ENCODE results near the gene PSMD1. TPM values are rescaled to one million over a fixed set of nuclear protein-coding genes. Genes with fewer than 3 reads are reported as not detected.

PSMD1 gene
- total RNA-seq, 3 donors from 2014 or later, result 227 to 261 (median 251) TPM

DNA sequence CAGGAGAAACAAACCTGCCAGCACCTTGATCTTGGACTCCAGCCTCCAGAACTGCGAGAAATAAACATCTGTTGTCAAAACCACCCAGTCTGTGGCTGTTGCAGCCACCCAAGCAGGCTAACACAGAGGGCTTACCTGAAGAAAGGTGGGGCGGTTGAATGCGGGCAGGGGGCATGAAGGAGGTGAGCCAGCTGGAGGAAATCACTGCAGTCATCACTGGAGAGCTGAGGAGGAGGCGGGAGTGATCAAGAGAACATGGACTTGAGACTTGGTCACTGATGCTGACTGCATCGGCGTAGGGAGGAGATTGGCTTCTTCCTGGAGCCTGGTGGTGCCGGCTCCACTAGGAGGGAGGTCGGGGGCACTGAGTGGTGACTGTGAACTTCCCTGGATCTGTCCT is 127.2 kb downstream of the PSMD1 start:
- Mint-ChIP-seq H3K4me3 (no peak overlapping the region), H3K4me1 (ENCODE audit: low read depth) (peaks cover 10% of the 10 kb centered on the region), H3K36me3 (ENCODE audit: insufficient read depth) (no peaks in the 10 kb centered on the region), H3K9me3 (no peaks in the 10 kb centered on the region), H3K27me3 (ENCODE audit: low read depth) (no peaks in the 10 kb centered on the region)
- ATAC-seq (no peak), DNase-seq (no peak)

DNA sequence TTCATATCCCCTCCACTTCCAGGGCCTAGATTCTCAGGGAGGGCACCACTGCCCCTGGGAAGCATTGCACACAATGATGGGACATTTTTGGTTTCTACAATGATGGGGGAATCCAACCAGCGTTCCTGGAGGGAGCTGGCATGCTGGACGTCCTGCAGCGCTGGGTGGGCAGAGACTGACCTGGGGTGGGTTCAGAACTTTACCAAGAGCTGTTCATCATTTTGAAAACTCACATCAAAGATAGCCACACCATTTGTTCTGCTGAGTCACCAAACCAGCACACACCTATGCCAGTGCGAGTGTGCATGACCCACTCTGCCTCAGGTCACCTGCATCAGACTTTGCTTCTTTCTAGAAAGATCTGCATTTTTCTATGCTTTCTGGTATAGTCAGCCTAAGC is 127.7 kb downstream of the PSMD1 start:
- peaks cover 8% of the 10 kb centered on the region for H3K4me1 Mint-ChIP-seq (ENCODE audit: low read depth)
- no peaks in the 10 kb centered on the region for H3K9me3 Mint-ChIP-seq
- no peak overlapping the region for H3K4me3 Mint-ChIP-seq
- H3K36me3 Mint-ChIP-seq (ENCODE audit: insufficient read depth), result no peaks in the 10 kb centered on the region
- ATAC-seq (no peak), DNase-seq (no peak)
- H3K27me3 Mint-ChIP-seq (ENCODE audit: low read depth), result peaks cover 4% of the 10 kb centered on the region

GRCh38 chr2:231185050-231185725 is 128.5 kb downstream of the PSMD1 start:
- no peak overlapping the region for H3K4me3 Mint-ChIP-seq
- ATAC-seq (no peak), DNase-seq (no peak)
- peaks cover 11% of the 10 kb centered on the region for H3K27me3 Mint-ChIP-seq (ENCODE audit: low read depth)
- no peaks in the 10 kb centered on the region for H3K36me3 Mint-ChIP-seq (ENCODE audit: insufficient read depth)
- no peaks in the 10 kb centered on the region for H3K9me3 Mint-ChIP-seq
- H3K4me1 Mint-ChIP-seq (ENCODE audit: low read depth), result peaks cover 2% of the 10 kb centered on the region

DNA sequence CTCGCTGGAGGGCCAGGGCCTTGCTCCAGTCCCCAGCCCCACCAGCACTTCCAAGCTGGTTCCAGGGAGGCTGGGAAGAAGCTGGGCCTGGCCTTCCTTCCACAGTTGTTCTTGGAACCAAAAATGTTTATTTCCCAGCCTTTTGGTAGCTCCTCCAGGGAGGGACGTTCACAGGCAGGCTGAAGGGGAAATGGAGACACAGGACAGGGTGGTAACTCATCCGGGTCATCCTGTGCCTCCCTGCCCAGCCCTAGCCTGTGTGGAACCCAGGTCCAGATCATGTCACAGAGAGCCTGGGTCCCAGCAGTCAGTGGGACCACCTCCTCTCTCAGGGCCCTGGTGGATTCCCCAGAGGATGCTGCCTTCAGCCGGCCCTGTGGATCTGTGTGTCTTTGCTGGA is 129.2 kb downstream of the PSMD1 start:
- Mint-ChIP-seq H3K36me3 (ENCODE audit: insufficient read depth) (no peaks in the 10 kb centered on the region), H3K27me3 (ENCODE audit: low read depth) (peaks cover 13% of the 10 kb centered on the region), H3K9me3 (no peaks in the 10 kb centered on the region), H3K4me3 (no peak overlapping the region), H3K4me1 (ENCODE audit: low read depth) (no peaks in the 10 kb centered on the region)
- DNase-seq (no peak), ATAC-seq (no peak)

GRCh38 chr2:231186325-231186724 is 129.7 kb downstream of the PSMD1 start:
- Mint-ChIP-seq H3K4me1 (ENCODE audit: low read depth) (no peaks in the 10 kb centered on the region), H3K36me3 (ENCODE audit: insufficient read depth) (no peaks in the 10 kb centered on the region), H3K27me3 (ENCODE audit: low read depth) (peaks cover 14% of the 10 kb centered on the region), H3K9me3 (no peaks in the 10 kb centered on the region), H3K4me3 (no peak overlapping the region)
- ATAC-seq (no peak), DNase-seq (no peak)

DNA sequence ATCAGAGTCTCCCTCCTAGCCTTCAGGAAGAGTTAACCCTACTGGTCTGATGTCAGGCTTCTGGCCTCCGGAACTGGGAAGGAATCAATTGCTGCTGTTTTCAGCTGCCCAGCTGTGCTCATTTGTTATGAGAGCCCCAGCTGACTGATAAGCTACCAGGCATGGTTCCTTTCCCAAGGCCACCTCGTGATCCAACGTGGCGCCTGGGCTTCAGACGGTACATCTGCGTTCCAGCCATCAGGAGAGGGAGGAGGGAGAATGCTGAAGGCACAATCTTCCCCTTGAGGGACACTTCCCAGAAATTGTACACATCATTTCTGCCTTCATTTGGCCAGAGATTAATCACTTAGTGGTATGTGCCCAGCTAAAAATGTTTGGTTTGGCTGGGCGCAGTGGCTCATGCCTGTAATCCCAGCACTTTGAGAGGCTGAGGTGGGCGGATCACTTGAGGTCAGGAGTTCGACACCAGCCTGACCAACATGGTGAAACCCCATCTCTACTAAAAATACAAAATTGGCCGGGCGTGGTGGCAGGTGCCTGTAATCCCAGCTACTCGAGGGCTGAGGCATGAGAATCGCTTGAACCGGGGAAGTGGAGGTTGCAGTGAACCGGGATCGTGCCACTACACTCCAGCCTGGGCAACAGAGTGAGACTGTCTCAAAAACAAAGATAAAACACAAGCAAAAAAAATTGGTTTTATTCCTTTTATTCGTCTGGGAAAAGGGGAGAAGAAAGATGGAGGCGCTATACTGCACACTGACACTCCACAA is 131.3 kb downstream of the PSMD1 start:
- Mint-ChIP-seq H3K4me3 (no peak overlapping the region), H3K27me3 (ENCODE audit: low read depth) (peaks cover 27% of the 10 kb centered on the region), H3K36me3 (ENCODE audit: insufficient read depth) (no peaks in the 10 kb centered on the region), H3K4me1 (ENCODE audit: low read depth) (no peaks in the 10 kb centered on the region), H3K9me3 (no peaks in the 10 kb centered on the region)
- ATAC-seq (no peak), DNase-seq (no peak)

DNA sequence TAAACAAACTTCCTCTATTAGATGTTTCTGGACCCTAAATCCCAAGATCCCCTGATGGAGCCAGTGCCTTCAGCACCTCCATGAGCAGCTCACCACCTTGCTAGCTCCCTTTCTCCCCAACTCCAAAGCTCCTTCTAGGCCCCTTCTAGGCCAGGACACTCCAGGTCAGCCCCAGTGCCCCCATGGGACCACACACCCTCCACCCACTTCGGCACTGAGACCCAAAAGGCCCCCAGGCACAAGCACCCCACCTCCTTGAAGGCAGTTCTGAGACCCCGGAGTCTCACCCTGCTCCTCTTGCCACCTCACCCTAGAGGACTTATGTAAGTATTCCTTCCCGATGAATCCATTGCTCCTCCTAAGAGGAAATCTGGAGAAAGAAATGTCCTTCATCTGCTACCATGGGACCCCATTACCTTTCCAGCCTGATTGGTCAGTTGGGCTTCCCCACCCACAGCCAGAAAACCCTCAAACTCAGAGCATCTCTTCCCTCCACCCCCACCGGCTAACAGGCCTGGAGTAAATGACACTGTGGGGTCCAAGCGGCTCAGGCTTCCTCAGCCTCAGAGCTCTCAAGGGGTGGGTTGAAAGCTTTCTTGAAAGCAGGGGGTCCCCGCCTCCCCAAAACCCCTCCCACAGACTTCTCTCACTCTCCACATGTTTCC is 132.0 kb downstream of the PSMD1 start:
- no peaks in the 10 kb centered on the region for H3K9me3 Mint-ChIP-seq
- H3K4me1 Mint-ChIP-seq (ENCODE audit: low read depth), result no peaks in the 10 kb centered on the region
- no peak for ATAC-seq
- no peak overlapping the region for H3K4me3 Mint-ChIP-seq
- peaks cover 27% of the 10 kb centered on the region for H3K27me3 Mint-ChIP-seq (ENCODE audit: low read depth)
- no peaks in the 10 kb centered on the region for H3K36me3 Mint-ChIP-seq (ENCODE audit: insufficient read depth)
- DNase-seq, result no peak

DNA sequence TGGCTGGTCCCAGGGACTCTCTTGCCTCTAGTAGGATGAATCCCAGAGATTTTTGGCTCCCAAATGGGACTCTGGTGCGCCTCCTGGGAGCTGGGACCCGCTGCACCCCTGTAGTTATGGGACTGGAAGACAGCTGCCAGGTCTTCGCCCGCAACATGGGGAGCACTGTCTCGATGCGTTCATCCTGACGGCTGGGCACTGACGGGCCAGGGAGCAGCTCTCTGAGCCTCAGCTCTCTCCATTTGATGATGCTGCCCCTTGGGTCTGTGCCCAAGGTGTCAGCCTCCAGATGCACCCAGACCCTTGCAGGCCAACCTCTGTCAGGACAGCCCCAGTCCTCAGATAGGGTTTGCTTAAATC is 132.5 kb downstream of the PSMD1 start:
- H3K27me3 Mint-ChIP-seq (ENCODE audit: low read depth), result peaks cover 27% of the 10 kb centered on the region
- no peak for DNase-seq
- no peaks in the 10 kb centered on the region for H3K4me1 Mint-ChIP-seq (ENCODE audit: low read depth)
- H3K9me3 Mint-ChIP-seq, result no peaks in the 10 kb centered on the region
- no peaks in the 10 kb centered on the region for H3K36me3 Mint-ChIP-seq (ENCODE audit: insufficient read depth)
- no peak for ATAC-seq
- H3K4me3 Mint-ChIP-seq, result no peak overlapping the region

GRCh38 chr2:231189571-231190495 is 133.2 kb downstream of the PSMD1 start:
- DNase-seq, result no peak
- H3K27me3 Mint-ChIP-seq (ENCODE audit: low read depth), result peaks cover 29% of the 10 kb centered on the region
- no peaks in the 10 kb centered on the region for H3K9me3 Mint-ChIP-seq
- ATAC-seq, result no peak
- H3K4me3 Mint-ChIP-seq, result no peak overlapping the region
- H3K36me3 Mint-ChIP-seq (ENCODE audit: insufficient read depth), result no peaks in the 10 kb centered on the region
- no peaks in the 10 kb centered on the region for H3K4me1 Mint-ChIP-seq (ENCODE audit: low read depth)

DNA sequence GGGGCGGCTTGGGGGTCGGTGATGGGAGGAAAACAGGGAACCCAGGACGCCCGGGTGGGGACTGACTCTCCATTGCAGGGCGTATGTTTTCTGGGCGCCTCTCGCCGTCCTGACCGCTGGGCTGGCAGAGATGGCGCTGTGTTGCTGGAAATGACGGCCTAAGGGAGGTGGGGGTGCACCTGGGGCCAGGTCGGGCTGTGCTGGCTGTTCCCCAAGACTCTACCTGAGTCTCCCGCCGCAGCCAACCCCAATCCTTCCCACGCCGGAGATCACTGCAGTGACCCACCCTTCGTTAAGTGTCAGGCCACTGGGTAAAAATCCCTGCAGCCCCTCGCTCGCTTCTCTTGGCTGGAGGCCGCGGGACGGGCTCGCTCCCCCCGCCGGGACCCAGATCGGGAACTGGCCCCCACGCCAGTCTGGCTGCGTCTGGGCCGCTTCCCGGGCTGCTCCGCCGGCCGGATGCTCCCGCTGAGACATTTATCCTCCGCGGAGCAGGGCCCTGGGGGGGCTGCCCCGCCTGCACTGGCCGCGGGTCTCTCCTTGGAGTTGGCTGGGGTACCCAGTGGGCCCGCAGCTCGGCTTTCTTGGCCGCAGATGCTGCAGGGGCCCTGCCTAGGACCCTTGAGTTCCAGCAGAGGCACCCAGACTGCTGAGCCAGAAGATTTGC is 134.0 kb downstream of the PSMD1 start:
- ATAC-seq (peak in 1 of 2 donors; percentile 38), DNase-seq (no peak)
- H3K36me3 Mint-ChIP-seq (ENCODE audit: insufficient read depth), result no peaks in the 10 kb centered on the region
- H3K4me1 Mint-ChIP-seq (ENCODE audit: low read depth), result no peaks in the 10 kb centered on the region
- peaks cover 29% of the 10 kb centered on the region for H3K27me3 Mint-ChIP-seq (ENCODE audit: low read depth)
- no peaks in the 10 kb centered on the region for H3K9me3 Mint-ChIP-seq
- no peak overlapping the region for H3K4me3 Mint-ChIP-seq

GRCh38 chr2:231191896-231192872 is 135.5 kb downstream of the PSMD1 start:
- no peaks in the 10 kb centered on the region for H3K9me3 Mint-ChIP-seq
- peaks cover 1% of the 10 kb centered on the region for H3K4me1 Mint-ChIP-seq (ENCODE audit: low read depth)
- no peak overlapping the region for H3K4me3 Mint-ChIP-seq
- H3K36me3 Mint-ChIP-seq (ENCODE audit: insufficient read depth), result no peaks in the 10 kb centered on the region
- DNase-seq (no peak), ATAC-seq (no peak)
- peaks cover 29% of the 10 kb centered on the region for H3K27me3 Mint-ChIP-seq (ENCODE audit: low read depth)

DNA sequence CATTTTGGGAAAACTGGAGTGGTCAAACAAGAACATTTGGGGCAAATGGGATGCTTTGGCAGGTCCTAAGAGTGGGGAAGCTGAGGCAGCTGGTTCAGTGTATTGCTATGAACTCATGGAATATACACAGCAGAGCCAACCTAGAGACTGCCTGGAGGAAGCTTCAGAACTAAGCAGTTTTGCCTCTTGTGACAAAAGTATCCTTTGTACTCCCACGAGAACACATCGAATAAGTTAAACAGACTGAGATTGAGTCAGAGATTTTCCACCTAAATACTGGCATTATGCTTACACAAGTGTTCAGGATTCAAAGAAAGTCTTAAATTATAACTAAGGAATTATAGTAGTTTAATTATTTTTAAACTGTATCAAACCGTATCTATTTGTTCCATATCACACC is 136.5 kb downstream of the PSMD1 start:
- no peak for ATAC-seq
- no peak for DNase-seq
- H3K4me3 Mint-ChIP-seq, result no peak overlapping the region
- H3K9me3 Mint-ChIP-seq, result no peaks in the 10 kb centered on the region
- peaks cover 8% of the 10 kb centered on the region for H3K4me1 Mint-ChIP-seq (ENCODE audit: low read depth)
- H3K27me3 Mint-ChIP-seq (ENCODE audit: low read depth), result peaks cover 29% of the 10 kb centered on the region
- no peaks in the 10 kb centered on the region for H3K36me3 Mint-ChIP-seq (ENCODE audit: insufficient read depth)

- DNase-seq (no peak), ATAC-seq (no peak)
- Mint-ChIP-seq H3K9me3 (no peaks in the 10 kb centered on the region), H3K4me3 (peak overlapping the region; percentile 49), H3K27me3 (ENCODE audit: low read depth) (peaks cover 12% of the 10 kb centered on the region), H3K4me1 (ENCODE audit: low read depth) (peaks cover 13% of the 10 kb centered on the region), H3K36me3 (ENCODE audit: insufficient read depth) (no peaks in the 10 kb centered on the region)
Observed at GRCh38 chr2:231196592-231196991, 139.9 kb downstream of the PSMD1 start.

All from activated T-cell treated with anti-CD3 and anti-CD28 coated beads, Interleukin-2, amount 50 U/mL, for 4 hours (primary cell).